Activated CD8-positive, alpha-beta memory T cell treated with anti-CD3 and anti-CD28 coated beads for 24 hours (primary cell): ENCODE results near the gene SLC2A4RG.
A peak's percentile ranks its signal among the peaks of the same experiment; 100 is the strongest.

Experiments used
- DNase-seq: peaks from one replicate; pipeline ENCODE4 v3.0.0-alpha.2; 2020

SLC2A4RG gene

GRCh38 chr20:63742381-63743024 lies 2.9 kb downstream of the SLC2A4RG start:
- no peak for DNase-seq

GRCh38 chr20:63743210-63743970 lies 3.8 kb downstream of the SLC2A4RG start:
- DNase-seq, result no peak

- no peak for DNase-seq
Observed at GRCh38 chr20:63744158-63744557, 4.6 kb downstream of the SLC2A4RG start.

- DNase-seq, result no peak
Observed at GRCh38 chr20:63744574-63745423, 5.2 kb downstream of the SLC2A4RG start.

GRCh38 chr20:63745424-63745805 lies 5.8 kb downstream of the SLC2A4RG start:
- DNase-seq, result no peak

GRCh38 chr20:63745961-63746731 lies 6.6 kb downstream of the SLC2A4RG start:
- DNase-seq, result no peak

- DNase-seq, result no peak
Observed at GRCh38 chr20:63746751-63747315, 7.3 kb downstream of the SLC2A4RG start.

GRCh38 chr20:63747622-63748069 lies 8.1 kb downstream of the SLC2A4RG start:
- no peak for DNase-seq

GRCh38 chr20:63748070-63748933 lies 8.7 kb downstream of the SLC2A4RG start:
- DNase-seq, result no peak

- no peak for DNase-seq
Observed at GRCh38 chr20:63748934-63749270, 9.3 kb downstream of the SLC2A4RG start.

GRCh38 chr20:63749597-63750508 lies 10.3 kb downstream of the SLC2A4RG start:
- DNase-seq, result no peak

- DNase-seq, result peak; percentile 84
Observed at GRCh38 chr20:63750807-63751470, 11.4 kb downstream of the SLC2A4RG start.

- DNase-seq, result no peak
Observed at GRCh38 chr20:63751471-63752271, 12.1 kb downstream of the SLC2A4RG start.

GRCh38 chr20:63752411-63753101 lies 13.0 kb downstream of the SLC2A4RG start:
- DNase-seq, result no peak

- no peak for DNase-seq
Observed at GRCh38 chr20:63753381-63753780, 13.8 kb downstream of the SLC2A4RG start.

GRCh38 chr20:63754008-63754407 lies 14.4 kb downstream of the SLC2A4RG start:
- DNase-seq, result no peak

GRCh38 chr20:63755933-63756647 lies 16.5 kb downstream of the SLC2A4RG start:
- no peak for DNase-seq

GRCh38 chr20:63756648-63756991 lies 17.0 kb downstream of the SLC2A4RG start:
- DNase-seq, result no peak
